Measurements from ENCODE around the gene KIF21A. TPM values are rescaled to one million over a fixed set of nuclear protein-coding genes. Genes with fewer than 3 reads are reported as not detected.
A peak's percentile ranks its signal among the peaks of the same experiment; 100 is the strongest.

The KIF21A gene
- total and polyA plus RNA-seq, 3 experiments from 2014 or later: 18.8 to 44.6 (median 43.9) TPM

DNA sequence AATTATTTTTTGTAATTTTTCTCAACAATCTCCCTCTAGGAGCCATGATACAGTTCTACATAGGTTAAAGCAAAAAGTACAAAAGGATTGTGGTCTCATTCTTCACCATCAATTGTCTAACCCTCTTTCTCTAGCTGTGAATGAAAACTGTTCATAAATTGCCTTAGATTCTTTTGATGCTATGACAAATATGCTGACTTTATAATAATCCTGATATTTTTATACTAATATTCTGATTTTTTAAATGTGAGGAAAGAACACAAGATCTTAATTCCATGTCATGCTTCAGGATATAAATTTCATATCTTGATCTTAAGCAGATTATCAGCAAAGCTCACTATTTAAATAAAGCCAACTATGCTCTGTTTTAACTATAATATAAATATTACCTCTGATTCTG lies 75.4 kb downstream of the KIF21A start:
- H3K27ac Mint-ChIP-seq: no peak overlapping the region
- no peaks in the 10 kb centered on the region for H3K27me3 Mint-ChIP-seq
- peaks cover 20 to 38% (median 32%) of the 10 kb centered on the region in 3 donors for H3K36me3 Mint-ChIP-seq
- Histone ChIP-seq H3K27ac (ENCODE audit: low read depth, low read length) (no peak overlapping the region), H3K4me3 (ENCODE audit: low read length) (no peak overlapping the region), H3K9me3 (ENCODE audit: low read length) (no peaks in the 10 kb centered on the region), H3K27me3 (ENCODE audit: insufficient read depth, low read length, poor library complexity, severe bottlenecking) (no peaks in the 10 kb centered on the region), H3K36me3 (ENCODE audit: insufficient read depth, low read length) (no peaks in the 10 kb centered on the region), H3K4me1 (ENCODE audit: insufficient read depth, low read length) (peaks cover 6% of the 10 kb centered on the region)
- H3K4me3 Mint-ChIP-seq: no peak overlapping the region
- no peak for DNase-seq
- ChIA-PET CTCF (no interaction called here), POLR2A (no interaction called here)
- peaks cover 12 to 25% (median 18%) of the 10 kb centered on the region in 3 donors for H3K4me1 Mint-ChIP-seq
- H3K9me3 Mint-ChIP-seq: no peaks in the 10 kb centered on the region

DNA sequence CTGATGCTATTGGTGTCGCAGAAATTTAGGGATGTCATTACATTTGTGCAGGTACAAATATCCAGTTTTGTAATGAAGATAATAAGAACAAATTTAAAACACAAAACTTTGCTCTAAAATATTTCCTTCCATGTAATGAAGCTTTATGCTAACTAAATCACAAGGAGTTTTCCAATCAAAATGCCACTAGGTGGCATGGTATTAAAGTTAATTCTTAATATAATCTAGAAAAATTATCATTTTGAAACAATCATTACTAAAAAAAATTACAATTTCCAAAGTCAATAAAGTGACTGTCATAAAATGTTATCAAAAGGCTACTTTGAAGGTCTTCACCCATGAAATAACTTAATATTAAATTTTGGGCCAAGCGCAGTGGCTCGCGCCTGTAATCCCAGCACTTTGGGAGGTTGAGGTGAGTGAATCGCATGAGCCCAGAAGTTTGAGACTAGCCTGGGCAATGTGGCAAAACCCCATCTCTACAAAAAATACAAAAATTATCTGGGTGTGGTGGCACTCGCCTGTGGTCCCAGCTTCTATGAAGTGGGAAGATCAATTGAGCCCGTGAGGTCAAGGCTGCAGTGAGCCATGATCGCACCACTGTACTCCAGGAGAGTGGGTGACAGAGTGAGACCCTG lies 77.4 kb downstream of the KIF21A start:
- no peaks in the 10 kb centered on the region for H3K27me3 Mint-ChIP-seq
- CTCF ChIA-PET: interaction anchor here (0.9 to 1.6 kb wide), 3 partner anchors 10 to 78 kb away, joined by 3 to 7 read pairs (median 4); no protein-coding TSS in a partner anchor
- H3K4me1 Mint-ChIP-seq: peaks cover 4 to 14% (median 7%) of the 10 kb centered on the region in 3 donors
- no peak for DNase-seq
- peaks cover 24 to 50% (median 42%) of the 10 kb centered on the region in 3 donors for H3K36me3 Mint-ChIP-seq
- Histone ChIP-seq H3K4me3 (ENCODE audit: low read length) (no peak overlapping the region), H3K27ac (ENCODE audit: low read depth, low read length) (no peak overlapping the region), H3K36me3 (ENCODE audit: insufficient read depth, low read length) (no peaks in the 10 kb centered on the region), H3K27me3 (ENCODE audit: insufficient read depth, low read length, poor library complexity, severe bottlenecking) (no peaks in the 10 kb centered on the region), H3K4me1 (ENCODE audit: insufficient read depth, low read length) (no peaks in the 10 kb centered on the region), H3K9me3 (ENCODE audit: low read length) (no peaks in the 10 kb centered on the region)
- no peaks in the 10 kb centered on the region for H3K9me3 Mint-ChIP-seq
- H3K4me3 Mint-ChIP-seq: no peak overlapping the region
- H3K27ac Mint-ChIP-seq: no peak overlapping the region
- POLR2A ChIA-PET: interaction anchor here (0.8 kb wide), 1 partner anchor 78 kb away, joined by 4 read pairs; no protein-coding TSS in a partner anchor

DNA sequence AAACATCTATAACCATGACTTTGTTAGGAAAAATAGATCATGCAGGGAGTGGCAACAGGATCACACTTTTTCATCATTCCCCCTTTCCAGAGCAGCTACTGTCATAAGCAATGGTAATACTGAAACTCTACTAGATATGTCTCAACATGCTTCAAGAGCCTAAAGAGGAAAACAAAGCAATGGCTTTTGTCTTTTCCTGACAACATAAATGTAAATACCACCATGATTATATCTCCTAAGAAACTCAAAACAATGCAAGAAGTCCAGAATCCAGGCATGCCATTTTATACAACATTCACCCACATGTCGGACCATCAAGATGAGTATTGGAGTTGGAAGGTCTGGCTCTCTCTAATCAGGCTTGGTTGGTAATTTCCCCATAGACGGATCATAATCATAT lies 78.7 kb downstream of the KIF21A start:
- no peak overlapping the region for H3K4me3 ChIP-seq (ENCODE audit: low read length)
- Mint-ChIP-seq H3K27ac (no peak overlapping the region), H3K4me3 (no peak overlapping the region), H3K9me3 (no peaks in the 10 kb centered on the region), H3K36me3 (peaks cover 26 to 53% (median 39%) of the 10 kb centered on the region in 3 donors), H3K4me1 (peaks cover 0 to 8% (median 7%) of the 10 kb centered on the region in 3 donors), H3K27me3 (no peaks in the 10 kb centered on the region)
- no peaks in the 10 kb centered on the region for H3K4me1 ChIP-seq (ENCODE audit: insufficient read depth, low read length)
- CTCF ChIA-PET: interaction anchor here (1.6 kb wide), 1 partner anchor 11 kb away, joined by 7 read pairs; no protein-coding TSS in a partner anchor
- no peaks in the 10 kb centered on the region for H3K9me3 ChIP-seq (ENCODE audit: low read length)
- DNase-seq: no peak
- H3K36me3 ChIP-seq (ENCODE audit: insufficient read depth, low read length): no peaks in the 10 kb centered on the region
- POLR2A ChIA-PET: no interaction called here
- no peak overlapping the region for H3K27ac ChIP-seq (ENCODE audit: low read depth, low read length)
- H3K27me3 ChIP-seq (ENCODE audit: insufficient read depth, low read length, poor library complexity, severe bottlenecking): no peaks in the 10 kb centered on the region

DNA sequence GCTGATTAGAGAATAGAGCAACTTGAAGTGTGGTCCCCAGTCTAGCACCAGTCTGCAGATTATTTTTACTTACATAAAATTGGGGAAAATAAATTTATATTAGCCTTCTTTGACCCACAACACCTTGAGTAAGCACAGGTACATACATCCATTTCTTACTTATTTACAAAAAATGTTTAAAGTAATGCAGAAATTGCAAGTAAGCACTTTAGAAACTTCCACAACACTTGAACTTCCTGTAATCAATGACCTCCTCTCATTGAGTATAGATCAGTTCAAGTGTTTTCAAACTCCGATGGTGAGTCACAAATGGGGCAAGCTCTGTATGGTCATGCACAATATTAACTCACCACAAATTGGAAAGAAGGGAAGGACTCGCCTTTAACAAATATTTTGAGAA lies 83.3 kb downstream of the KIF21A start:
- no peak for DNase-seq
- no peaks in the 10 kb centered on the region for H3K9me3 Mint-ChIP-seq
- no peaks in the 10 kb centered on the region for H3K4me1 Mint-ChIP-seq
- peaks cover 37 to 63% (median 45%) of the 10 kb centered on the region in 3 donors for H3K36me3 Mint-ChIP-seq
- ChIA-PET POLR2A (no interaction called here), CTCF (no interaction called here)
- Histone ChIP-seq H3K9me3 (ENCODE audit: low read length) (no peaks in the 10 kb centered on the region), H3K4me1 (ENCODE audit: insufficient read depth, low read length) (no peaks in the 10 kb centered on the region), H3K27me3 (ENCODE audit: insufficient read depth, low read length, poor library complexity, severe bottlenecking) (no peaks in the 10 kb centered on the region), H3K4me3 (ENCODE audit: low read length) (no peak overlapping the region), H3K36me3 (ENCODE audit: insufficient read depth, low read length) (no peaks in the 10 kb centered on the region), H3K27ac (ENCODE audit: low read depth, low read length) (no peak overlapping the region)
- H3K27me3 Mint-ChIP-seq: no peaks in the 10 kb centered on the region
- no peak overlapping the region for H3K4me3 Mint-ChIP-seq
- H3K27ac Mint-ChIP-seq: peak overlapping the region in 1 of 8 donors; percentile 16

DNA sequence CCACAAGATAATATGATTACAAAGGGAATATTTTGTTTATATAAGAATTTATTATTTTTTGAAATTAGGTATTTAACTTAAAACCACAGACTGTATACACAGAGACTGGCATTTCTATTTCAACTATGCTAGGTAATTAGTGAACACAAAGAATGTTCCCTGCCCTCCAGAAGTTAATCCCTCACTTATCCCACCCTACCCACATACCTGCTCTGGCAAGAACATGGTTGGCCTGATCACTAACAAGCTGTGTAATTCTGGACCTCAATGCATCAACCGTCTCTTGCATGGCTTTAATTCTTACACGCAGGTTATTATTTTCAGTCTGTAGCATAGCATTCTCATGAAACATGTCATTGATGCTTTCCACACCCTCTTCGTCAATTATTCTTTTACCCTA lies 85.9 kb downstream of the KIF21A start:
- no peaks in the 10 kb centered on the region for H3K36me3 ChIP-seq (ENCODE audit: insufficient read depth, low read length)
- Mint-ChIP-seq H3K36me3 (peaks cover 33 to 53% (median 37%) of the 10 kb centered on the region in 3 donors), H3K27me3 (no peaks in the 10 kb centered on the region), H3K9me3 (no peaks in the 10 kb centered on the region), H3K4me3 (no peak overlapping the region), H3K4me1 (no peaks in the 10 kb centered on the region), H3K27ac (no peak overlapping the region)
- no peaks in the 10 kb centered on the region for H3K4me1 ChIP-seq (ENCODE audit: insufficient read depth, low read length)
- no peak overlapping the region for H3K27ac ChIP-seq (ENCODE audit: low read depth, low read length)
- no peaks in the 10 kb centered on the region for H3K27me3 ChIP-seq (ENCODE audit: insufficient read depth, low read length, poor library complexity, severe bottlenecking)
- ChIA-PET POLR2A (no interaction called here), CTCF (no interaction called here)
- H3K9me3 ChIP-seq (ENCODE audit: low read length): no peaks in the 10 kb centered on the region
- H3K4me3 ChIP-seq (ENCODE audit: low read length): no peak overlapping the region
- DNase-seq: no peak

DNA sequence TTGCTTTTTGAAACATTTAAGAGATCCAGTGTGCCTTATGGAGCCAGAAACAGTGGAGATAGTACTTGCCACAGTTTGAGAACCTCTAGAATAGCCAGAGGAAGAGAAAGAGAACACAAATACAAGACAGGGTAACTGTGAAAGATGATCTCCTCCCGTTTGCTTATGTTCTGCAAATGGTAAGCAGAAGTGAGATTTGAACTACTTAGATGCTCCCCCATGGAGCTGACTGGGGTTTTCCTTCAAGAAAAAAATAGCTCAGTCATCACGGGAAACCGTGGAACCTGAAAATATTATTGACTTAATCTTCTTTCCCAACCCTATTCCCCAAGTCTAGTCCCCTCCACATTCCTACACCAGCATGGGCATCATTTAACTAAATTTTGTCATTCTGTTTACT lies 87.1 kb downstream of the KIF21A start:
- CTCF ChIA-PET: interaction anchor here (1.7 kb wide), 1 partner anchor 9 kb away, joined by 4 read pairs; no protein-coding TSS in a partner anchor
- POLR2A ChIA-PET: no interaction called here
- H3K9me3 ChIP-seq (ENCODE audit: low read length): no peaks in the 10 kb centered on the region
- Mint-ChIP-seq H3K36me3 (peaks cover 30 to 54% (median 31%) of the 10 kb centered on the region in 3 donors), H3K27me3 (no peaks in the 10 kb centered on the region), H3K4me1 (no peaks in the 10 kb centered on the region), H3K27ac (no peak overlapping the region), H3K4me3 (no peak overlapping the region), H3K9me3 (no peaks in the 10 kb centered on the region)
- no peak overlapping the region for H3K4me3 ChIP-seq (ENCODE audit: low read length)
- no peaks in the 10 kb centered on the region for H3K4me1 ChIP-seq (ENCODE audit: insufficient read depth, low read length)
- no peaks in the 10 kb centered on the region for H3K36me3 ChIP-seq (ENCODE audit: insufficient read depth, low read length)
- no peaks in the 10 kb centered on the region for H3K27me3 ChIP-seq (ENCODE audit: insufficient read depth, low read length, poor library complexity, severe bottlenecking)
- no peak overlapping the region for H3K27ac ChIP-seq (ENCODE audit: low read depth, low read length)
- no peak for DNase-seq

DNA sequence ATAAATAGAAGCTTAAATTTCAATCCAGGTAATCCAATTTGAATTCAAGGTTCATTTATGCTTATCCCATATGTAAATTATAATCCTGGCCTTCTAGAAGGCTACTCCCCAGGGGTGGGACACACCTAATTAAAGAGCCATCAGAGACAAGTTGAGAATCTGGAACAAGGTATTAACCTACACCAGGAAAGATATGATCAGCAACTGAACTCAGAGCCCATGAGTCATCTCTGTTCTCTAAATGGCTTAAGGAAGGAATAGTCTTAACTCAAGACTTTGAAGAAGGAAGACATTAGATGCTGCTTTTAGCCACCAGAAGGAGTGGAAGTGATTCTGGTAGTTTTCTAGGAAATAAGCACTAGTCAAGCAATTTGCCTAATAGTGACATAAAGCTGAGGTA lies 88.0 kb downstream of the KIF21A start:
- H3K27ac ChIP-seq (ENCODE audit: low read depth, low read length): no peak overlapping the region
- ChIA-PET POLR2A (no interaction called here), CTCF (interaction anchor here (1.7 kb wide), 1 partner anchor 10 kb away, joined by 4 read pairs; no protein-coding TSS in a partner anchor)

DNA sequence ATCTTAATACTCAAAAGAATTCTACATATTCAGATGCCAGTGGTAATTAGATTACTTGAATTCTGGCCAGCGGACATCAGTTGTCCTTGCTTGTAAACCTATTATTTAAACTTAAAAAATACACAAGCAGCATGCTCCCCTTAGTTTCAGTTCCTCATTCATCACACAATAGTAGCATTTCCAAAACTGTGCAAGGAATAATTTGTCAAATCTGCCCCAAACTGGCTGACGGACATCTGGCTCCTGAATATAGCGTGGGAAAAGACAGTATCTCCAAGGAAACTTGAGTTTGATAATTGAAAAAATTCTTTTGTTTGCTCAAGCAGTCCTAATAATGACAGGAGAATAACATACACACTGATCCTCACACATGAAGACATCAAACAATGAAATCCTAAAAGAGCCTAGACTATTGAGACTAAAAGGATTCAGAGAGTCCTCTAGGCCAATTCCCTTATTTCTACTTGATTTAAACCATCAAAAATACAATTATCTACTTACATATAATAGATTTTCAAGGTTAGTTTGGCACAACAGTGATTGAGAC lies 90.4 kb downstream of the KIF21A start:
- no peak overlapping the region for H3K27ac Mint-ChIP-seq
- POLR2A ChIA-PET: no interaction called here
- peaks cover 0 to 1% of the 10 kb centered on the region in 2 donors for H3K27me3 Mint-ChIP-seq

More for the DNA sequence above, 88.0 kb downstream of the KIF21A start:
- no peaks in the 10 kb centered on the region for H3K27me3 Mint-ChIP-seq
- no peaks in the 10 kb centered on the region for H3K9me3 Mint-ChIP-seq
- no peak overlapping the region for H3K27ac Mint-ChIP-seq
- no peak overlapping the region for H3K4me3 ChIP-seq (ENCODE audit: low read length)
- no peak overlapping the region for H3K4me3 Mint-ChIP-seq
- no peaks in the 10 kb centered on the region for H3K4me1 ChIP-seq (ENCODE audit: insufficient read depth, low read length)
- H3K36me3 Mint-ChIP-seq: peaks cover 30 to 56% (median 32%) of the 10 kb centered on the region in 3 donors
- no peaks in the 10 kb centered on the region for H3K27me3 ChIP-seq (ENCODE audit: insufficient read depth, low read length, poor library complexity, severe bottlenecking)
- no peaks in the 10 kb centered on the region for H3K9me3 ChIP-seq (ENCODE audit: low read length)
- no peaks in the 10 kb centered on the region for H3K36me3 ChIP-seq (ENCODE audit: insufficient read depth, low read length)
- no peaks in the 10 kb centered on the region for H3K4me1 Mint-ChIP-seq
- no peak for DNase-seq

More for the DNA sequence above, 90.4 kb downstream of the KIF21A start:
- Histone ChIP-seq H3K27me3 (ENCODE audit: insufficient read depth, low read length, poor library complexity, severe bottlenecking) (no peaks in the 10 kb centered on the region), H3K9me3 (ENCODE audit: low read length) (no peaks in the 10 kb centered on the region), H3K4me1 (ENCODE audit: insufficient read depth, low read length) (no peaks in the 10 kb centered on the region), H3K4me3 (ENCODE audit: low read length) (no peak overlapping the region), H3K27ac (ENCODE audit: low read depth, low read length) (no peak overlapping the region), H3K36me3 (ENCODE audit: insufficient read depth, low read length) (no peaks in the 10 kb centered on the region)
- Mint-ChIP-seq H3K4me1 (no peaks in the 10 kb centered on the region), H3K36me3 (peaks cover 25 to 50% (median 31%) of the 10 kb centered on the region in 3 donors), H3K4me3 (no peak overlapping the region), H3K9me3 (no peaks in the 10 kb centered on the region)
- CTCF ChIA-PET: no interaction called here
- DNase-seq: no peak

All from CD8-positive, alpha-beta memory T cell (primary cell).